HL-60 (cell line): Measurements from ENCODE around the gene SIX2.

ENCODE experiments used
- DNase-seq, 2 experiments: peaks; one replicate each; pipeline ENCODE4 v3.0.0-alpha.2; 2010 to 2020; ENCODE audit warnings: low read depth in 1 of 2, low spot score in 1 of 2
- H3K27ac ChIP-seq: fragments of 250-450 bp; sonication (Bioruptor Pico); replicated peaks from 2 replicates; pipeline ENCODE4 v1.5.1; 2020; ENCODE audit warnings: mild to moderate bottlenecking, moderate library complexity
- H3K27me3 ChIP-seq: fragments of 250-450 bp; sonication (Bioruptor Pico); 2 replicates; pipeline ENCODE4 v1.5.1; 2021; ENCODE audit warnings: mild to moderate bottlenecking, moderate library complexity; ENCODE audit not compliant: insufficient read depth, poor library complexity, severe bottlenecking
- H3K4me3 ChIP-seq: replicated peaks from 2 replicates; pipeline ENCODE4 v1.5.1; 2011; ENCODE audit warnings: mild to moderate bottlenecking, control low read depth, low read length; ENCODE audit not compliant: insufficient read depth
- GABPA ChIP-seq: IDR thresholded peaks from 2 replicates; pipeline ENCODE4 v1.6.1; 2012; ENCODE audit warnings: low read depth
- POLR2AphosphoS5 ChIP-seq: IDR thresholded peaks from 2 replicates; pipeline ENCODE4 v1.6.1; 2012; ENCODE audit warnings: low read depth
- SPI1 ChIP-seq: IDR thresholded peaks from 2 replicates; pipeline ENCODE4 v1.6.1; 2012; ENCODE audit warnings: low read depth, mild to moderate bottlenecking, borderline replicate concordance
- TF ChIP-seq, protein P1 (sequence below): IDR thresholded peaks from 2 replicates; pipeline ENCODE4 v1.6.1; 2012; ENCODE audit warnings: low read depth; ENCODE audit not compliant: insufficient replicate concordance
- TF ChIP-seq, protein P2 (sequence below): IDR thresholded peaks from one replicate; pipeline ENCODE4 v1.5.1; 2011; ENCODE audit warnings: low read length, control low read depth, inconsistent platforms; ENCODE audit not compliant: insufficient read depth

Gene SIX2

DNA sequence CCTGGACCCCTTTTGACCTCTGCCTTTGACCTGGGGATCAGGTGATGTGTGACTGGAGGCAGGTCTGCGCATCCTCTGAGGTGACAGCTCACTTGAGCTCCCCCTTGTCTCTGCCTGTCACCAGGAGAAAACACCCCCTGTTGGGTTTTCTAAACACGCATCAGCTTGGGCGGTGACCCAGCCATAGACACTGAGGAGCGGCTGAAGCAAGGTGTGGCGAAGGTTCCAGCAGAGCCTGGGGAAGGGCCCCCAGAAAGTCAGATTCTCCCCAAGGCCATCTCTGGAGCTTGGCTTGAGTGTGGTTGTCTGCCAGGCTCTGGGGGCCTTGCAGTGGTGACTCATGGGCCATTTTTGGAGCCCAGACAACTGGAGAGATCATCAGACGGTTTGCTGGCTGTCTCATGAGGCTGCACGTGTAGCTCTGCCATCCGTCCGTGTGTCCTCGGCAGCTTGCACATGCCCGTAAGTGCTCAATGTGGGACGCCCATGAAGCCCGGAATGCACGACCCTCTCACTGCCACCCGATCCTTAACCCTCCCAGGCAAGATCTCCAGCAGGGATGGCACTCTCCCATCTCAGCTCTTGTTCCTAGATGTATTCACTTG, 38.3 kb downstream of the SIX2 start:
- DNase-seq, result no peak
- no peak for TF ChIP-seq GABPA
- TF ChIP-seq, protein P1, sequence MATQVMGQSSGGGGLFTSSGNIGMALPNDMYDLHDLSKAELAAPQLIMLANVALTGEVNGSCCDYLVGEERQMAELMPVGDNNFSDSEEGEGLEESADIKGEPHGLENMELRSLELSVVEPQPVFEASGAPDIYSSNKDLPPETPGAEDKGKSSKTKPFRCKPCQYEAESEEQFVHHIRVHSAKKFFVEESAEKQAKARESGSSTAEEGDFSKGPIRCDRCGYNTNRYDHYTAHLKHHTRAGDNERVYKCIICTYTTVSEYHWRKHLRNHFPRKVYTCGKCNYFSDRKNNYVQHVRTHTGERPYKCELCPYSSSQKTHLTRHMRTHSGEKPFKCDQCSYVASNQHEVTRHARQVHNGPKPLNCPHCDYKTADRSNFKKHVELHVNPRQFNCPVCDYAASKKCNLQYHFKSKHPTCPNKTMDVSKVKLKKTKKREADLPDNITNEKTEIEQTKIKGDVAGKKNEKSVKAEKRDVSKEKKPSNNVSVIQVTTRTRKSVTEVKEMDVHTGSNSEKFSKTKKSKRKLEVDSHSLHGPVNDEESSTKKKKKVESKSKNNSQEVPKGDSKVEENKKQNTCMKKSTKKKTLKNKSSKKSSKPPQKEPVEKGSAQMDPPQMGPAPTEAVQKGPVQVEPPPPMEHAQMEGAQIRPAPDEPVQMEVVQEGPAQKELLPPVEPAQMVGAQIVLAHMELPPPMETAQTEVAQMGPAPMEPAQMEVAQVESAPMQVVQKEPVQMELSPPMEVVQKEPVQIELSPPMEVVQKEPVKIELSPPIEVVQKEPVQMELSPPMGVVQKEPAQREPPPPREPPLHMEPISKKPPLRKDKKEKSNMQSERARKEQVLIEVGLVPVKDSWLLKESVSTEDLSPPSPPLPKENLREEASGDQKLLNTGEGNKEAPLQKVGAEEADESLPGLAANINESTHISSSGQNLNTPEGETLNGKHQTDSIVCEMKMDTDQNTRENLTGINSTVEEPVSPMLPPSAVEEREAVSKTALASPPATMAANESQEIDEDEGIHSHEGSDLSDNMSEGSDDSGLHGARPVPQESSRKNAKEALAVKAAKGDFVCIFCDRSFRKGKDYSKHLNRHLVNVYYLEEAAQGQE, result no peak
- TF ChIP-seq, protein P2, sequence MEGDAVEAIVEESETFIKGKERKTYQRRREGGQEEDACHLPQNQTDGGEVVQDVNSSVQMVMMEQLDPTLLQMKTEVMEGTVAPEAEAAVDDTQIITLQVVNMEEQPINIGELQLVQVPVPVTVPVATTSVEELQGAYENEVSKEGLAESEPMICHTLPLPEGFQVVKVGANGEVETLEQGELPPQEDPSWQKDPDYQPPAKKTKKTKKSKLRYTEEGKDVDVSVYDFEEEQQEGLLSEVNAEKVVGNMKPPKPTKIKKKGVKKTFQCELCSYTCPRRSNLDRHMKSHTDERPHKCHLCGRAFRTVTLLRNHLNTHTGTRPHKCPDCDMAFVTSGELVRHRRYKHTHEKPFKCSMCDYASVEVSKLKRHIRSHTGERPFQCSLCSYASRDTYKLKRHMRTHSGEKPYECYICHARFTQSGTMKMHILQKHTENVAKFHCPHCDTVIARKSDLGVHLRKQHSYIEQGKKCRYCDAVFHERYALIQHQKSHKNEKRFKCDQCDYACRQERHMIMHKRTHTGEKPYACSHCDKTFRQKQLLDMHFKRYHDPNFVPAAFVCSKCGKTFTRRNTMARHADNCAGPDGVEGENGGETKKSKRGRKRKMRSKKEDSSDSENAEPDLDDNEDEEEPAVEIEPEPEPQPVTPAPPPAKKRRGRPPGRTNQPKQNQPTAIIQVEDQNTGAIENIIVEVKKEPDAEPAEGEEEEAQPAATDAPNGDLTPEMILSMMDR, result no peak
- TF ChIP-seq SPI1, result no peak
- TF ChIP-seq POLR2AphosphoS5, result no peak
- H3K27ac ChIP-seq, result no peak overlapping the region

DNA sequence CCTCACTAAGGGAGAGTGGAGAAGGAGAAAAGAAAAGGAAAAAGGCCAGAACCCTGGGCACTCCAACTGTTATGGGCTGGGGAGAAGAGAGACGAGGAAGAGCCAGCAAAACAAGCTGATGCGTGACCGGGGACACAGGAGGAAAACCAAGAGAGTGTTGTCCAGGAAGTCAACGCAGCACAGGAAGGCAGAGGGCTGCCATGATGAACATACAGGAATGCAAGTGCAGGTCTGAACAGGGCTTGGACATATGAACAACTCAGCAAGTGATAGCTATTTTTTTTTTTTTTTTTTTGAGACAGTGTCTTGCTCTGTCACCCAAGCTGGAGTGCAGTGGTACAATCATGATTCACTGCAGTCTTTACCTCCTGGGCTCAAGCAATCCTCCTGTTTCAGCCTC, 39.3 kb downstream of the SIX2 start:
- Histone ChIP-seq H3K27ac (no peak overlapping the region), H3K4me3 (no peak overlapping the region), H3K27me3 (peaks cover under 1% of the 10 kb centered on the region)
- DNase-seq, result no peak
- TF ChIP-seq, protein P2, result no peak
- TF ChIP-seq SPI1, result no peak
- TF ChIP-seq, protein P1, result no peak
- TF ChIP-seq GABPA, result no peak
- no peak for TF ChIP-seq POLR2AphosphoS5

More for the DNA sequence above, 38.3 kb downstream of the SIX2 start:
- Histone ChIP-seq H3K27me3 (no peaks in the 10 kb centered on the region), H3K4me3 (no peak overlapping the region)

DNA sequence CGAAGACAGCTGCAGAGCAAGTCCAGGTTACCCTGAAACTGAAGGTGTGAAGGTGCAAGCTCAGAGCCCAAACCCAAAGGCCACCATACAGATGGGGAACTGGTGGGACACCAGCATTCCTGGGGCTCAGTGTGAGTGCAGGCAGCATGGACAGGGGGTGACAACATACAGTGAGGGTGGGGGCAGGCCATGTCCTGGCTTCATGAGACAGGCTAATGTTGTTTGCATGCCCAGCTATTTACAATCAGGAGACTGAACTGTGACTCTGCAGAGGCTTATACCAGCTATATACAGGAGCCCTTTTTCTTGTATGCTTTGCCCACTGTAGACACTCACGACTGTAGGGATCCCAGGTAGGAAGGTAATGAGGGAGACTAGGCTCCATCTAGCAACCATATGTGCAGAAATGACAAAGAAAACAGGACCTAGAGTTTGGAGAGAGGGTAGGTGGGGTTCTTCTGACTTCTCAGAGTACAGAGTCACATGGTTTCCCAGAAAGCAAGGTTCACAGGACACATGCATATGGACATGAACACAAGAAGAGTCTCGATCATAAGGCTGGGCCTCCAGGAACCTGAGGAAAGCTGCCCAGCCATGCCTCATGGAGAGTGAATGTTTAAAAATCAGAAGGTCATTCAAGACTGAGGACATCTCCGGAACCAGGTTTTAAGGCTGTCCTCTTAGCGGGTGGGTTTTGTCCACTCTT, 41.4 kb downstream of the SIX2 start:
- TF ChIP-seq GABPA, result no peak
- TF ChIP-seq, protein P2, result no peak
- TF ChIP-seq, protein P1, result no peak
- no peak for TF ChIP-seq SPI1
- TF ChIP-seq POLR2AphosphoS5, result no peak
- H3K27ac ChIP-seq, result no peak overlapping the region
- H3K4me3 ChIP-seq, result no peak overlapping the region
- no peak for DNase-seq
- peaks cover 4% of the 10 kb centered on the region for H3K27me3 ChIP-seq
